K562 (cell line): Measurements from ENCODE around the gene ANO4. TPM values are rescaled to one million over a fixed set of nuclear protein-coding genes. Genes with fewer than 3 reads are reported as not detected.

Experiments used
- ATAC-seq: fragments of 200-7000 bp; cut with Tn5 transposase; 3 replicates; pipeline ENCODE4 v1.9.1; 2020; ENCODE audit warnings: moderate library complexity
- BruUV-seq: library from RNA; stranded (reverse); fragments of 400-500 nt; replicated peaks from 2 replicates; lab custom pipeline; 2021; lab: Mats Ljungman, UMichigan
- CTCF ChIA-PET: fragments of 300-600 bp; formaldehyde crosslinking; extraction: SDS; loops from one replicate; lab custom pipeline; 2021; ENCODE audit warnings: low intra/inter-chr PET ratio; lab: Yijun Ruan, JAX
- POLR2A ChIA-PET: fragments of 300-600, 350-650 bp; sonication (Branson Sonifier 250); formaldehyde crosslinking; extraction: SDS; loops from one replicate; lab custom pipeline; 2021; ENCODE audit warnings: antibody characterized with exemption, inconsistent platforms; lab: Yijun Ruan, JAX
- DNase-seq, 4 experiments: peaks; one replicate each; pipeline versions ENCODE4 v3.0.0 to v3.0.0-alpha.2; 2011 to 2018; ENCODE audit warnings: low spot score in 3 of 4, mixed read lengths in 3 of 4; ENCODE audit errors: extremely low read depth in 1 of 4
- FAIRE-seq: peaks from 2 replicates; lab custom pipeline; 2011; peaks lifted over from hg19 to GRCh38; lab: Jason Lieb, UNC
- H2AFZ ChIP-seq: 2 replicates; pipeline ENCODE4 v1.6.0; 2011; ENCODE audit warnings: low read depth, low read length, control low read depth, inconsistent platforms
- H3K27ac ChIP-seq: fragments of 200-600 bp; 3 replicates; pipeline ENCODE4 v1.8.0; 2011; ENCODE audit warnings: low read depth, mild to moderate bottlenecking, control low read depth, inconsistent platforms, low read length, moderate library complexity, mixed read lengths; ENCODE audit errors: extremely low read depth
- H3K27me3 ChIP-seq, 2 experiments: fragments of 300-600 bp in 1 of 2; 2 replicates in 1 of 2; 3 replicates in 1 of 2; pipeline versions ENCODE4 v1.6.0 to v1.8.0; 2011; ENCODE audit warnings: inconsistent platforms in 2 of 2, low read length in 2 of 2, mild to moderate bottlenecking in 1 of 2, mixed read lengths in 1 of 2, moderate library complexity in 1 of 2; ENCODE audit not compliant: control insufficient read depth in 2 of 2, insufficient read depth in 2 of 2
- H3K36me3 ChIP-seq: fragments of 300-600 bp; 3 replicates; pipeline ENCODE4 v1.8.0; 2011; ENCODE audit warnings: mild to moderate bottlenecking, low read length, inconsistent platforms; ENCODE audit not compliant: control insufficient read depth, insufficient read depth
- H3K4me1 ChIP-seq, 2 experiments: fragments of 200-600 bp in 1 of 2; replicated peaks in 1 of 2; 2 replicates in 1 of 2; 3 replicates in 1 of 2; pipeline versions ENCODE4 v1.5.1 to v1.8.0; 2011; ENCODE audit warnings: inconsistent platforms in 2 of 2, low read length in 2 of 2, mild to moderate bottlenecking in 1 of 2, mixed read lengths in 1 of 2, moderate library complexity in 1 of 2; ENCODE audit not compliant: control insufficient read depth in 2 of 2, insufficient read depth in 2 of 2
- H3K4me2 ChIP-seq: 2 replicates; pipeline ENCODE4 v1.6.1; 2011; ENCODE audit warnings: low read length, control low read depth, inconsistent platforms, mixed read lengths; ENCODE audit not compliant: insufficient read depth
- H3K4me3 ChIP-seq: fragments of 200-600 bp; sonication (generic), shearing (Covaris generic); 2 replicates; pipeline ENCODE4 v1.5.1; 2016; ENCODE audit warnings: control low read depth, inconsistent platforms
- H3K79me2 ChIP-seq: fragments of 200-600 bp; 3 replicates; pipeline ENCODE4 v1.8.0; 2011; ENCODE audit warnings: low read length, inconsistent platforms; ENCODE audit not compliant: control insufficient read depth, insufficient read depth
- H3K9ac ChIP-seq, 2 experiments: 2 replicates each; pipeline versions ENCODE4 v1.6.0 to v1.6.1; 2011; ENCODE audit warnings: low read depth in 2 of 2, low read length in 2 of 2, control low read depth in 1 of 2, inconsistent platforms in 1 of 2, mild to moderate bottlenecking in 1 of 2, mixed read lengths in 1 of 2; ENCODE audit not compliant: insufficient read depth in 1 of 2
- H3K9me1 ChIP-seq: one replicate; pipeline ENCODE4 v1.6.0; 2011; ENCODE audit warnings: inconsistent platforms, mild to moderate bottlenecking, low read length, moderate library complexity; ENCODE audit not compliant: control insufficient read depth, insufficient read depth
- H3K9me3 ChIP-seq: replicated peaks from 2 replicates; pipeline ENCODE4 v1.5.1; 2011; ENCODE audit warnings: low read depth, low read length, inconsistent platforms; ENCODE audit not compliant: control insufficient read depth, insufficient read depth
- H4K20me1 ChIP-seq: replicated peaks from 2 replicates; pipeline ENCODE4 v1.6.1; 2011; ENCODE audit warnings: low read length, inconsistent platforms, mixed read lengths; ENCODE audit not compliant: control insufficient read depth, insufficient read depth
- ARHGAP35 ChIP-seq: fragments of 450-650 bp; IDR thresholded peaks from 2 replicates; pipeline ENCODE4 v1.6.1; 2018; ENCODE audit not compliant: partially characterized antibody
- EP400 ChIP-seq: fragments of 450-650 bp; IDR thresholded peaks from 2 replicates; pipeline ENCODE4 v1.6.1; 2017; ENCODE audit warnings: antibody characterized with exemption, mild to moderate bottlenecking, moderate library complexity
- KHSRP ChIP-seq: fragments of 450-650 bp; IDR thresholded peaks from 2 replicates; pipeline ENCODE4 v1.6.1; 2017
- NCOA1 ChIP-seq: fragments of 450-650 bp; IDR thresholded peaks from 2 replicates; pipeline ENCODE4 v1.6.1; 2016; ENCODE audit warnings: low read depth
- NRF1 ChIP-seq, 2 experiments: fragments of 450-650 bp; IDR thresholded peaks in 1 of 2; conservative IDR thresholded peaks in 1 of 2; 2 replicates each; pipeline ENCODE4 v1.6.1; 2014; ENCODE audit warnings: mild to moderate bottlenecking in 2 of 2
- PRPF4 ChIP-seq: fragments of 200-400 bp; formaldehyde crosslinking; IDR thresholded peaks from one replicate; pipeline ENCODE4 v1.6.1; 2017; ENCODE audit warnings: low read length, low read depth, mild to moderate bottlenecking; ENCODE audit not compliant: insufficient read depth, poor library complexity, severe bottlenecking
- PTRF ChIP-seq: fragments of 450-650 bp; IDR thresholded peaks from 2 replicates; pipeline ENCODE4 v1.6.1; 2016; ENCODE audit warnings: mild to moderate bottlenecking, missing genetic modification characterization, missing compliant biosample characterization
- SMC3 ChIP-seq: conservative IDR thresholded peaks from 2 replicates; pipeline ENCODE4 v1.6.1; 2011; ENCODE audit warnings: low read depth, low read length, improper control_type of control experiment; ENCODE audit not compliant: insufficient read depth
- ZFX ChIP-seq: sonication (generic); formaldehyde crosslinking; IDR thresholded peaks from 2 replicates; pipeline ENCODE4 v1.8.0; 2022; ENCODE audit warnings: mild to moderate bottlenecking, missing genetic modification reagents, moderate library complexity
- ZNF197 ChIP-seq: fragments of 200-800 bp; sonication (Bioruptor generic); IDR thresholded peaks from 2 replicates; pipeline ENCODE4 v1.6.1; 2016; ENCODE audit warnings: low read depth, missing genetic modification characterization, missing compliant biosample characterization
- WGBS: fragments of 100-300 bp; shearing (Covaris generic); methylation state at CpG from one replicate; pipeline ENCODE4 v1.1.6; 2016; ENCODE audit warnings: low coverage, mixed read lengths; ENCODE audit not compliant: insufficient coverage; ENCODE audit errors: missing lambda C conversion rate; 5-methylcytosine and 5-hydroxymethylcytosine counted together
- in situ Hi-C: fragments of 300-500 bp; cut with MboI; formaldehyde crosslinking; loops from 4 replicates; pipeline ENCODE4 v1.15.0; 2018; ENCODE audit warnings: inconsistent platforms, mixed read lengths
- intact Hi-C: fragments of 100-400 bp; cut with micrococcal nuclease; formaldehyde crosslinking; loops from 2 replicates; pipeline ENCODE4 v1.14.2; 2022
- polyA plus RNA-seq, 8 experiments: library from polyadenylated mRNA; depleted of rRNA in 4 of 8; stranded (reverse) in 5 of 8; unstranded in 3 of 8; fragments of >200 nt; fragmentation: Nextera tagmentation in 2 of 8; fragmentation: Illumina TruSeq in 1 of 8; extraction: Ambion mirVana in 2 of 8; extraction: Trizol in 1 of 8; gene quantifications; 2 replicates each; pipeline versions ENCODE4 v1.2.1 to v1.2.3, GENCODE V29; 2011 to 2014; ENCODE audit warnings: inconsistent platforms in 1 of 8, missing spikeins in 1 of 8
- total RNA-seq, 7 experiments: library from RNA; depleted of rRNA in 6 of 7; stranded (reverse); fragments of >200 nt in 6 of 7; fragmentation: Illumina TruSeq in 2 of 7; extraction: Trizol in 2 of 7; gene quantifications; 2 replicates each; pipeline versions ENCODE4 v1.2.1 to v1.2.3, GENCODE V29; 2011 to 2021; ENCODE audit warnings: low replicate concordance in 1 of 7
- TF ChIP-seq, protein P1 (sequence below): fragments of 150-350 bp; IDR thresholded peaks from 2 replicates; pipeline ENCODE4 v1.6.1; 2014; ENCODE audit warnings: low read depth, mild to moderate bottlenecking, low read length, borderline replicate concordance

The ANO4 gene
- total and polyA plus RNA-seq, 9 of the 15 experiments (the other 6 are each of a cell fraction or from before 2014, with no cell fraction given) = not detected

DNA sequence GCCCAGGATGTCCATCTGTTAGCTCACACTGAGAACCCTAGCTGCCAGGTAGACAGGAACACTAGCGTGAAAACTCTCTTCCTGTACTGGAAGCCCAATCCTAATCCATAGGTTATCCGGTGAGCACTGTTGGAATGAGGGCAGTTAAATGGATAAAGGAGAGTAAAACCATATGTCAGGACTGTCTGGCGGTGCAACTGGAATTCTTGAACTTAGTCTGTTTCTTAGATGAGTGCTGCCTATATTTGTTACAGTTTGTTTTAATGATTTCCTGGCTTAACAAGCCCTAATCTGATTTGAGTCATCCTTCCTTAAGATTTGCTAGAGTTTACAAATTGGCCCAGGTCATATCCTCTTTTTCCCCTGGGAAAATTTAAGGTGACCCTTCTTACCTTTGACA is 104.7 kb downstream of the ANO4 start:
- no peaks in the 10 kb centered on the region for H3K27me3 ChIP-seq
- intact Hi-C loops = no loop called here
- no peak overlapping the region for H3K4me3 ChIP-seq
- no peaks in the 10 kb centered on the region for H3K36me3 ChIP-seq
- no peaks in the 10 kb centered on the region for H3K9me1 ChIP-seq
- no TSS peak for BruUV-seq
- DNase-seq = no peak
- no peaks in the 10 kb centered on the region for H3K9me3 ChIP-seq
- no peaks in the 10 kb centered on the region for H3K4me1 ChIP-seq
- ChIA-PET POLR2A (no interaction called here), CTCF (no interaction called here)
- no peak for FAIRE-seq
- ATAC-seq = no peak
- H2AFZ ChIP-seq = no peak overlapping the region
- no peak overlapping the region for H3K27ac ChIP-seq
- no peak overlapping the region for H3K9ac ChIP-seq
- H4K20me1 ChIP-seq = no peaks in the 10 kb centered on the region
- TF ChIP-seq ZNF197 (CRISPR knock-in tag) (no peak), ARHGAP35 (no peak), EP400 (no peak), NCOA1 (no peak), PTRF (tag) (no peak), PRPF4 (no peak), SMC3 (no peak), ZFX (no peak), KHSRP (no peak), NRF1 (conservative IDR thresholded peaks at IDR 0.05 in 1 of 2, IDR thresholded peaks at IDR 0.05 in 1 of 2) (no peak)
- TF ChIP-seq, protein P1, sequence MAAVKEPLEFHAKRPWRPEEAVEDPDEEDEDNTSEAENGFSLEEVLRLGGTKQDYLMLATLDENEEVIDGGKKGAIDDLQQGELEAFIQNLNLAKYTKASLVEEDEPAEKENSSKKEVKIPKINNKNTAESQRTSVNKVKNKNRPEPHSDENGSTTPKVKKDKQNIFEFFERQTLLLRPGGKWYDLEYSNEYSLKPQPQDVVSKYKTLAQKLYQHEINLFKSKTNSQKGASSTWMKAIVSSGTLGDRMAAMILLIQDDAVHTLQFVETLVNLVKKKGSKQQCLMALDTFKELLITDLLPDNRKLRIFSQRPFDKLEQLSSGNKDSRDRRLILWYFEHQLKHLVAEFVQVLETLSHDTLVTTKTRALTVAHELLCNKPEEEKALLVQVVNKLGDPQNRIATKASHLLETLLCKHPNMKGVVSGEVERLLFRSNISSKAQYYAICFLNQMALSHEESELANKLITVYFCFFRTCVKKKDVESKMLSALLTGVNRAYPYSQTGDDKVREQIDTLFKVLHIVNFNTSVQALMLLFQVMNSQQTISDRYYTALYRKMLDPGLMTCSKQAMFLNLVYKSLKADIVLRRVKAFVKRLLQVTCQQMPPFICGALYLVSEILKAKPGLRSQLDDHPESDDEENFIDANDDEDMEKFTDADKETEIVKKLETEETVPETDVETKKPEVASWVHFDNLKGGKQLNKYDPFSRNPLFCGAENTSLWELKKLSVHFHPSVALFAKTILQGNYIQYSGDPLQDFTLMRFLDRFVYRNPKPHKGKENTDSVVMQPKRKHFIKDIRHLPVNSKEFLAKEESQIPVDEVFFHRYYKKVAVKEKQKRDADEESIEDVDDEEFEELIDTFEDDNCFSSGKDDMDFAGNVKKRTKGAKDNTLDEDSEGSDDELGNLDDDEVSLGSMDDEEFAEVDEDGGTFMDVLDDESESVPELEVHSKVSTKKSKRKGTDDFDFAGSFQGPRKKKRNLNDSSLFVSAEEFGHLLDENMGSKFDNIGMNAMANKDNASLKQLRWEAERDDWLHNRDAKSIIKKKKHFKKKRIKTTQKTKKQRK = no peak
- TF ChIP-seq, all 486 proteins: peak for 0
- Histone ChIP-seq H3K4me2 (no peak overlapping the region), H3K79me2 (no peaks in the 10 kb centered on the region)
- whole genome bisulfite sequencing = 2% methylated on average over 3 of the region's 3 CpGs
- in situ Hi-C loops = no loop called here
